ENCODE data around the gene DPP8.
"Not testable (repeated sequence)": the region's sequence is repeated elsewhere in the genome, so short reads cannot be mapped to it uniquely, and the experiment has no call there.

Gene DPP8

GRCh38 chr15:65484876-65485275, 32.6 kb downstream of the DPP8 start:
- Histone ChIP-seq H3K4me1 (ENCODE audit: control insufficient read depth in 2 of 2, insufficient read depth in 2 of 2, low read length in 2 of 2) (no peaks in the 10 kb centered on the region), H3K9me3 (ENCODE audit: control insufficient read depth in 2 of 2, low read length in 2 of 2) (no peaks in the 10 kb centered on the region), H3K27me3 (ENCODE audit: control insufficient read depth in 2 of 2, insufficient read depth in 2 of 2, low read length in 2 of 2) (no peaks in the 10 kb centered on the region), H3K9ac (ENCODE audit: low read depth in 1 of 2, low read length in 2 of 2) (no peak overlapping the region), H3K27ac (ENCODE audit: low read depth in 2 of 2, low read length in 2 of 2) (no peak overlapping the region), H3K4me3 (ENCODE audit: low read length in 2 of 2) (no peak overlapping the region), H3K36me3 (ENCODE audit: control insufficient read depth in 2 of 2, insufficient read depth in 2 of 2, low read length in 2 of 2) (peaks cover 24 to 47% of the 10 kb centered on the region in 2 donors)

GRCh38 chr15:65476903-65477302, 40.6 kb downstream of the DPP8 start:
- no peak overlapping the region for H3K27ac ChIP-seq (ENCODE audit: low read depth in 2 of 2, low read length in 2 of 2)
- peaks cover 46 to 66% of the 10 kb centered on the region in 2 donors for H3K36me3 ChIP-seq (ENCODE audit: control insufficient read depth in 2 of 2, insufficient read depth in 2 of 2, low read length in 2 of 2)

DNA sequence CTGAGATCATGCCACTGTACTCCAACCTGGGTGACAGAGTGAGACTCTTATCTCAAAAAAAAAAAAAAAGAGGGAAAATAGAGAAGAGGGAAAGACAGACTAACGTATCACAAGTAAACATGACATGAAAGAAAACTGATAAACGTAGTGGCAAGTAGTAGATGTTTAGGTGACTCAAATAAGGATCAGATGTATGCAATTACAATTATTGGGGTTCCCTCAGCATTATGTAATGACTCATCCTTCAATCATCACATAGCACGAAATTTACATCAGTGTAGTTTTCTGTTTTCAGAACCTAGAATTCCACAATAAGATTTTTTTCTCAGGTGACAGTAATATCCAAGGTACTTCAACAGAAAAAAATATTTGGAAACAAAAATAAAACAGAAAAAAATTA, 46.6 kb downstream of the DPP8 start:
- H3K27me3 ChIP-seq (ENCODE audit: control insufficient read depth in 2 of 2, insufficient read depth in 2 of 2, low read length in 2 of 2): no peaks in the 10 kb centered on the region
- no peaks in the 10 kb centered on the region for H3K9me3 ChIP-seq (ENCODE audit: control insufficient read depth in 2 of 2, low read length in 2 of 2)
- H3K9ac ChIP-seq (ENCODE audit: low read depth in 1 of 2, low read length in 2 of 2): no peak overlapping the region

More at GRCh38 chr15:65476903-65477302, 40.6 kb downstream of the DPP8 start:
- no peaks in the 10 kb centered on the region for H3K4me1 ChIP-seq (ENCODE audit: control insufficient read depth in 2 of 2, insufficient read depth in 2 of 2, low read length in 2 of 2)
- no peak overlapping the region for H3K4me3 ChIP-seq (ENCODE audit: low read length in 2 of 2)
- H3K9me3 ChIP-seq (ENCODE audit: control insufficient read depth in 2 of 2, low read length in 2 of 2): no peaks in the 10 kb centered on the region
- no peak overlapping the region for H3K9ac ChIP-seq (ENCODE audit: low read depth in 1 of 2, low read length in 2 of 2)
- H3K27me3 ChIP-seq (ENCODE audit: control insufficient read depth in 2 of 2, insufficient read depth in 2 of 2, low read length in 2 of 2): no peaks in the 10 kb centered on the region

DNA sequence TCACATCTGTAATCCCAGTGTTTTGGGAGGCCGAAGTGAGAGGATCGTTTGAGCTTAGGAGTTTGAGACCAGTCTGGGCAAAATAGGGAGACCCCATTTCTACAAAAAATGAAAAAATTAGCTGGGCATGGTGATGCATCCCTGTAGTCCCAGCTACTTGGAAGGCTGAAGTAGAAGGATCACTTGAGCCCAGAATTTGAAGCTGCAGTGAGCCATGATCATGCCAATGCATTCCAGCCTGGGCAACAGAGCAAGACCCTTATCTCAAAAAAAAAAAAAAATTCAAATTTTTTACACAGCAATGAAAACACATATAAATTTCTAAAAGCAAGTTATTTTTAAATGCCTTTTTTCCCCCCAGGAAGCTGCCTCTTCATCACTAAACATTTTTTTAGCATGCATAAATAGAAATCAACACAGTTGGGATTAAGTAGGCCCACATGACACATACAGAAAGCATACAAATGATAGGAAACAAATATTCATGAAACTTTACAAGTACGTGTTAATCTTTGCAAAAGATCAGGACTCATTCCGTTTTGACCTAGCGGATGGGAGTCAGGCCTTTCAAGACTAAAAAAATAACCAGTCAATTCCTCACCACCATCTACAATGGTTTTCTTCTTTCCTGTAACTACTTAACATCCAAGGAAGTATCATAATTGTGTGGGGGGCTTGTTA, 49.1 kb downstream of the DPP8 start:
- Histone ChIP-seq H3K27ac (ENCODE audit: low read depth in 2 of 2, low read length in 2 of 2) (no peak overlapping the region), H3K9me3 (ENCODE audit: control insufficient read depth in 2 of 2, low read length in 2 of 2) (no peaks in the 10 kb centered on the region), H3K9ac (ENCODE audit: low read depth in 1 of 2, low read length in 2 of 2) (no peak overlapping the region), H3K4me3 (ENCODE audit: low read length in 2 of 2) (no peak overlapping the region), H3K4me1 (ENCODE audit: control insufficient read depth in 2 of 2, insufficient read depth in 2 of 2, low read length in 2 of 2) (no peaks in the 10 kb centered on the region), H3K27me3 (ENCODE audit: control insufficient read depth in 2 of 2, insufficient read depth in 2 of 2, low read length in 2 of 2) (no peaks in the 10 kb centered on the region), H3K36me3 (ENCODE audit: control insufficient read depth in 2 of 2, insufficient read depth in 2 of 2, low read length in 2 of 2) (peaks cover 41 to 62% of the 10 kb centered on the region in 2 donors)

More for the DNA sequence above, 46.6 kb downstream of the DPP8 start:
- Histone ChIP-seq H3K36me3 (ENCODE audit: control insufficient read depth in 2 of 2, insufficient read depth in 2 of 2, low read length in 2 of 2) (peaks cover 42 to 67% of the 10 kb centered on the region in 2 donors), H3K4me3 (ENCODE audit: low read length in 2 of 2) (no peak overlapping the region), H3K27ac (ENCODE audit: low read depth in 2 of 2, low read length in 2 of 2) (no peak overlapping the region), H3K4me1 (ENCODE audit: control insufficient read depth in 2 of 2, insufficient read depth in 2 of 2, low read length in 2 of 2) (no peaks in the 10 kb centered on the region)

GRCh38 chr15:65466901-65467300, 50.6 kb downstream of the DPP8 start:
- Histone ChIP-seq H3K4me3 (ENCODE audit: low read length in 2 of 2) (no peak overlapping the region), H3K4me1 (ENCODE audit: control insufficient read depth in 2 of 2, insufficient read depth in 2 of 2, low read length in 2 of 2) (no peaks in the 10 kb centered on the region), H3K36me3 (ENCODE audit: control insufficient read depth in 2 of 2, insufficient read depth in 2 of 2, low read length in 2 of 2) (peaks cover 39 to 55% of the 10 kb centered on the region in 2 donors), H3K9ac (ENCODE audit: low read depth in 1 of 2, low read length in 2 of 2) (no peak overlapping the region), H3K9me3 (ENCODE audit: control insufficient read depth in 2 of 2, low read length in 2 of 2) (no peaks in the 10 kb centered on the region), H3K27me3 (ENCODE audit: control insufficient read depth in 2 of 2, insufficient read depth in 2 of 2, low read length in 2 of 2) (no peaks in the 10 kb centered on the region), H3K27ac (ENCODE audit: low read depth in 2 of 2, low read length in 2 of 2) (no peak overlapping the region)

GRCh38 chr15:65463096-65463495, 54.4 kb downstream of the DPP8 start:
- H3K27me3 ChIP-seq (ENCODE audit: control insufficient read depth in 2 of 2, insufficient read depth in 2 of 2, low read length in 2 of 2); H3K9ac ChIP-seq (ENCODE audit: low read depth in 1 of 2, low read length in 2 of 2); H3K4me3 ChIP-seq (ENCODE audit: low read length in 2 of 2); H3K4me1 ChIP-seq (ENCODE audit: control insufficient read depth in 2 of 2, insufficient read depth in 2 of 2, low read length in 2 of 2); H3K27ac ChIP-seq (ENCODE audit: low read depth in 2 of 2, low read length in 2 of 2); H3K9me3 ChIP-seq (ENCODE audit: control insufficient read depth in 2 of 2, low read length in 2 of 2): not testable (repeated sequence)
- peaks cover 50 to 63% of the 10 kb centered on the region in 2 donors for H3K36me3 ChIP-seq (ENCODE audit: control insufficient read depth in 2 of 2, insufficient read depth in 2 of 2, low read length in 2 of 2)

GRCh38 chr15:65460741-65461347, 56.6 kb downstream of the DPP8 start:
- peaks cover 42 to 60% of the 10 kb centered on the region in 2 donors for H3K36me3 ChIP-seq (ENCODE audit: control insufficient read depth in 2 of 2, insufficient read depth in 2 of 2, low read length in 2 of 2)
- no peaks in the 10 kb centered on the region for H3K9me3 ChIP-seq (ENCODE audit: control insufficient read depth in 2 of 2, low read length in 2 of 2)
- H3K27ac ChIP-seq (ENCODE audit: low read depth in 2 of 2, low read length in 2 of 2): no peak overlapping the region
- H3K4me3 ChIP-seq (ENCODE audit: low read length in 2 of 2): no peak overlapping the region
- no peaks in the 10 kb centered on the region for H3K27me3 ChIP-seq (ENCODE audit: control insufficient read depth in 2 of 2, insufficient read depth in 2 of 2, low read length in 2 of 2)
- H3K9ac ChIP-seq (ENCODE audit: low read depth in 1 of 2, low read length in 2 of 2): no peak overlapping the region
- H3K4me1 ChIP-seq (ENCODE audit: control insufficient read depth in 2 of 2, insufficient read depth in 2 of 2, low read length in 2 of 2): no peaks in the 10 kb centered on the region

DNA sequence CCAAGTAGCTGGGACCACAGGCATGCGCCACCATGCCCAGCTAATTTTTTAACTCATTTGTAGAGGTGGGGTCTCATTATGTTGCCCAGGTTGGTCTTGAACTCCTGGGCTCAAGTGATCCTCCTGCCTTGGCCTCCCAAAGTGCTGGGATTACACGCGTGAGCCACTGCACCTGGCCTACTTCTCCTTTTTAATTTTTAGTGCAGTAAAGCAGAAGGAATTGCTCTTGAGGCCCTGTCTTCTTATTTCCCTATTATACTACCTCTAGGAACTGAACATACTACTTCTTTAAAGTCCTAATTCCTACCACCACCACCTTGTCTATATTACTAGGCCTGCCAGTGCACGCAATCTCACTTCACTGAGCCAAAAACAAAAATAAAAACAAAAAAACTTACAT, 62.2 kb downstream of the DPP8 start:
- H3K36me3 ChIP-seq (ENCODE audit: control insufficient read depth in 2 of 2, insufficient read depth in 2 of 2, low read length in 2 of 2): peaks cover 62 to 63% of the 10 kb centered on the region in 2 donors
- H3K27ac ChIP-seq (ENCODE audit: low read depth in 2 of 2, low read length in 2 of 2); H3K9me3 ChIP-seq (ENCODE audit: control insufficient read depth in 2 of 2, low read length in 2 of 2); H3K4me3 ChIP-seq (ENCODE audit: low read length in 2 of 2); H3K9ac ChIP-seq (ENCODE audit: low read depth in 1 of 2, low read length in 2 of 2); H3K4me1 ChIP-seq (ENCODE audit: control insufficient read depth in 2 of 2, insufficient read depth in 2 of 2, low read length in 2 of 2); H3K27me3 ChIP-seq (ENCODE audit: control insufficient read depth in 2 of 2, insufficient read depth in 2 of 2, low read length in 2 of 2): not testable (repeated sequence)

DNA sequence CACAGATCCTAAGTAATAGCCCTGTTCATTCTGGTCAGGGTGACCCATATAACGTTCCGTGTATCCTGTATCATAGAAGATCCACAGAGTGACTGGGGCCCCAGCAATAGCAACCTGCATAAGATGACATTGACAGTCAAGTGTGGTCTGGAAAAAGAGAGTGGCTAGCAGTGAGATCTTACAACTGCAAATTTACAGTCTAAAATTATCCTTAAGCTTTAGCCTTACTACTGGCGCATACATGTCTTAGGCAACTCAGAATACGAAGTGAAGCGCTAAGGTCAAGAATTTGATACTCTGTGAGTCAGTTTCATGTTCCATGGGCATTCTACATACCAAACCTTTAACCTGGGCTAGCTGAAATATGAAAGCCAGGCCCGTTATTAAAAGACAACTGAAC, 65.5 kb downstream of the DPP8 start:
- Histone ChIP-seq H3K27me3 (ENCODE audit: control insufficient read depth in 2 of 2, insufficient read depth in 2 of 2, low read length in 2 of 2) (no peaks in the 10 kb centered on the region), H3K9ac (ENCODE audit: low read depth in 1 of 2, low read length in 2 of 2) (no peak overlapping the region), H3K9me3 (ENCODE audit: control insufficient read depth in 2 of 2, low read length in 2 of 2) (no peaks in the 10 kb centered on the region), H3K4me3 (ENCODE audit: low read length in 2 of 2) (no peak overlapping the region), H3K27ac (ENCODE audit: low read depth in 2 of 2, low read length in 2 of 2) (no peak overlapping the region), H3K36me3 (ENCODE audit: control insufficient read depth in 2 of 2, insufficient read depth in 2 of 2, low read length in 2 of 2) (peaks cover 55 to 65% of the 10 kb centered on the region in 2 donors), H3K4me1 (ENCODE audit: control insufficient read depth in 2 of 2, insufficient read depth in 2 of 2, low read length in 2 of 2) (no peaks in the 10 kb centered on the region)

DNA sequence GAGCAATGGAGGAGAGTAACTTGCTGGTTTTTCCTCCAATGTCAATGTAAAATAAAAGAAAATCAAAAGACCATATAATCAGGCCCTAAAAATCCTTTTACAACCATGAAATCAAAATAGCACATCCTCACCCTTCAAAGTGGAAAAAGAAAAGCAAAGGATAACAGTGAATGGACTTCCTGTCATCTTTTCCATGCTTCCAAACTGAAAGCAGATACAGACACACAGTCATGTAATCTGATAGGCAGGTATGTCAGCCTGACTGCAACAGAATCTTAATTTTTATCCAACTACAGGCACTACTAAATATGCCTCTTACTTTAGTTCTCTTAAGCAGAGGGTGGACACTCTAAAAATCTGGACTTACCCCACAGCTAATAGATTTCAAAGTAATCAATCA, 66.9 kb downstream of the DPP8 start:
- Histone ChIP-seq H3K9me3 (ENCODE audit: control insufficient read depth in 2 of 2, low read length in 2 of 2) (no peaks in the 10 kb centered on the region), H3K4me1 (ENCODE audit: control insufficient read depth in 2 of 2, insufficient read depth in 2 of 2, low read length in 2 of 2) (no peaks in the 10 kb centered on the region), H3K36me3 (ENCODE audit: control insufficient read depth in 2 of 2, insufficient read depth in 2 of 2, low read length in 2 of 2) (peaks cover 48 to 58% of the 10 kb centered on the region in 2 donors), H3K9ac (ENCODE audit: low read depth in 1 of 2, low read length in 2 of 2) (no peak overlapping the region), H3K4me3 (ENCODE audit: low read length in 2 of 2) (no peak overlapping the region), H3K27ac (ENCODE audit: low read depth in 2 of 2, low read length in 2 of 2) (no peak overlapping the region), H3K27me3 (ENCODE audit: control insufficient read depth in 2 of 2, insufficient read depth in 2 of 2, low read length in 2 of 2) (no peaks in the 10 kb centered on the region)
